NCI-H2171 treated with DMSO at 0.1 percent for 48 hours (cell line): ENCODE measurements around the gene CCDC187.

ENCODE experiments used
- DNase-seq: peaks from one replicate; lab custom pipeline; 2025; lab: John Stamatoyannopoulos, UW

Gene CCDC187

DNA sequence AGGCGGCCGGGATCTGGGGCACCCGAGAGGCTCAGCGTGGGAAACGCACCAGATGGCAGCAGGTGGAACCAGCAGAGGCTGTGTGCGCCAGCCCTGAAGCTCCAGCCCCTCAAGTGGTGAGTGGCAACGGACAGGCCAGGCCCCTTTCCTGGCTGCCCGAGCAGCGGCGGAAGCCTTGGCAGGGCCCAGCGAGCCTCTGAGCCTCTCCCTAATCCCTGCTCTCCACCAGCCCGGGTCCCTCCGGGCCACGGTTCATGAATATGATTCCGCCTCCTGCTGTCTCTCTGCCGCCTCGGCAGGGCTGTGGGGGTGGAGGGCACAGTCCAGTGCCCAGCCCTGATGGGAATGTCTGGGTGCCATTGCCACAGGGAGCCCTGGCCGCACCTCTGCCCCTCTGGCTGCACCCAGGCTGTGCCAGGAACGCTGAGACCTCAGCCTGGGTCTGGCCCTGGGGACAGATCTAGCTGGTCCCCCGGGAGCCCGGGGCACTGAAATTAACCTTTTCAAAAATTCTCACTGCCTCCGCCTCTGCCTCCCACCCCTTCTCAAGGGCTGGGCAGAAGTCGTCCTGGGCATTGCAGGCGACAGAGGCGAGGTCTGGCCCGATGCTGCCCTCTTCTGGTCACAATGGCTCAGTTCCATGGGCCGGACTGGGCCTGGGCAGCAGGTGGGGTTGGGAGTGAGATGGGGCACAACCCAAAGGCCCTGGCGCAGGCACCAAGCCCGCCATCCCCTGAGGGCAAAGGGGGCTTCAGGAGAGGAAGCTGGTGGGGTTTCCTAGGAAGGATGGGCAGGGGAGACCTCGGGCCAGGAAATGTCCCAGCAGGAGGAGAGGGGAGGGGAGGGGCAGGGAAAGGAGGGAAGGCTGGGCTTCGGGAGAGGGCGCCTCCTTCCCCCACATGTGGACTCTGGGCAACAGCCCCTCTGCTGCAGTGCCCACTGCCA, 20.3 kb downstream of the CCDC187 start:
- peak; percentile 85 for DNase-seq

DNA sequence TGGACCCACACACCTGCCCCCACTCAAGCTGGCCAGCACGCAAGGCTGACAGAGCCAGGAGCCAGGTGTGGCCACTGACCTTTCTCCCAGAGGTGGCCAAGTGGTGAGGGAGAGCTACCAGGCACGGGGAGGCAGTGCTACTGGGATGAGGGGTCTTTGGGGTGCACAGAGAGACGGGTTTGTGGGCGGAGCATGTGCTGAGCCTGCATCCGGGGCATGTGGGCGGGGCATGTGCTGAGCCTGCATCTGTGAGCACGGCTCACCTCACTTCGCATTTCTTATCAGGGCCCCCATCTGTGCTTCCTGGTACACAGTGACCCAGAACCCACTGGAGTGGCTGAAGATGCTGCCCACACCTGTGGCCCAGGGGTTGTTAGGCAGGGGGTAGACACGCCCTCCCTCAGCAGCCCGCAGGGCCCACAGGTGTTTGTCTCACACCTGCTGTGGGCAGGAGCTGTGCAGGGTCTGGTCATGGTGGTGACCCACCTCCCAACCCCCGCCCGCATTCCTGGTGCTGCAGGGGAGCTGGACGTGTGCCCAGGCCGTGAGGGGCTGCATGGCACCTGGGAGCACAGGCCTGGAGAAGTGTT, 21.5 kb downstream of the CCDC187 start:
- DNase-seq, result peak; percentile 31

DNA sequence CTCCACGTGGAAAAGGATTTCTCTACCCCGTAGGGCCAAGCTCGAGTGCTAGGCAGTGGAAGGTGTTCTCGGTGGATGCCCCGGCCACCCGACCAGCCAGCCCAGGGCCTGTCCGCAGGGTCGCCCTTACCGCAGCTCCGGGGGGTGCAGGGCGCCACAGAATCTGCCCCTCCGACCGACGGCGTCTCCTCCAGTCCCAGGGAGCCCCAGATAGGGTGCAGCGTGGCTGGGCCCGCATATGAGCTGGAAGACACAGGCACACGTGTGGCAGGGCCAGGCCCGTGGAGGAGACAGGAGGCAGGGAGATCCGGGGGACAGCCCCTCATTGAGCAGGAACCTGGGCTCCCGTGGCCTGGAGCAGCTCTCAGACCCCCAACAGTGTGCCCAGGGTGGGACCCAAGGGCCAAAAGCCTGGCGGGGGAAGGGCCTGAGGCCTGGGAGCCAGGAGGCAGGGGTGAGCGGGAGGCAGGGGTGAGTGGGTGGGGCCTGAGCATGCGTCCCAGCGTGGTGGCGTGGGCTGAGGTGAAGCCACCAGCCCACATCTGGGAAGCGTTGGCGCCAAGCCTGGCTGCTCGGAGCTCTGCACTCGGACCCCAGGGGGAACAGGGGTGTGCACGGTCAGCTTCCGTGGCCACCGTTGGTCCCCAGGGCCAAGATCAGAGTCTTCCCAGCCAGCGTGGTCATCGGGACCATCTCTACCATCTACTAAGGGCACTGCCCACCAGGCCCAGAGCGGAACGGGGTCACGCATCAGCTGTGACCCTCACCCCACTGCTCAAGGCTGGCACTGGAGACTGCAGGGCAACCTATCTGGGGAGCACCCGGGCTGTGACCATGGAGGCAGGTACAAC, 22.2 kb downstream of the CCDC187 start:
- DNase-seq, result no peak

DNA sequence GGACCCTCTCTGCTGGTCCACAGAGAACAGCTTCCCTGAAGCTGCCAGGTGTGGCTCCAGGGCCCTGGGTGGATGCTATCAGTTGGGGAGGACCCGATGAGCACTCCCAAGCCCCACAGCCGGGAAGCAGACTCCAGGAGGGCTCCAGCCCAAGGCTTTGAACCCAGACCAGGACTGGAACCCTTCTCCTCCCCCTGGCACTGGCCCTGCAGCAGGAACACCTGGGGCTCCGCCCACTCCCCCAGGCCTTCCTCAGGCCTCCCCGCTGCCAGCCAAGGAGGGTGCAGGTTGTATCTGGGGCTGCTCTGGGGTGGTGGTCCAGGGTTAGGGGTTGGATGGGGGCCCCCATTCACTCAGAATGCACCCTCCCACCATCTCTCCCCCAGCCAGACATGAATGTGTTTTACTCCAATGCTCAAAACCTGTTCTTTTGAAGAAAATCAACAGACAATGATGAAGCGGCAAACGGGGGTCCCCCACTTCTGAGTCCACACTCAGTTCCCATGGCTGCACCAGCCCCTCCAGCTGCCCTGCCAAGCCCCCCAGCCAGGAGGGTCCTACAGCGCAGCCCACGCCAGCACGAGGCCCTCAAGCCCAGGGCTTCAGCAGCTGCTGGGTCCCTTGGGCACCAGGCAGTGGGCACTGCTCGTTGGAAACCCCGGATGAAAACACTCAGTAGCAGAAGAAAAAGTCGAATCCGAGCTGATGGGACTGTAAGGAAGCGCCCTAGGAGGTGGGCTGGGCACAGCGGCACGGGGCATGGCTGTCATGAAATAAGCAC, 23.2 kb downstream of the CCDC187 start:
- DNase-seq, result no peak

DNA sequence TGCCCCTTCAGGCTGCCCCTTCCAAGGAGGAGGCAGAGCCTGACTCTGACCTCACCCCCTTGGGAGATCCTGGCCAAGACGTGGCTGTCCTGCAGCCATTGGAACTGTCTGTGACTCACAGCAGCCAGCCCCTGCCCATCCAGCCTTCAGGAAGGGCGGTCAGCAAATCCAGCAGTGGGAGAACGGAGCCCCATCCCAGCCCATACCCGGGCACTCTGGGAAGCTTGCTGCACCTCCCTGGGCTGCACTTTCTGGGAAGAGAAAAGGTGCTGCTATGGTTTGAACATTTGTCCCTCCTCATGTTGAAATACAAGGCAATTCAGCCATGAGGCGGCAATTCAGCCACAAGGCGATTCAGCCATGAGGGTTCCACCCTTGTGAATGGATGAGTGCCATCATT, 24.4 kb downstream of the CCDC187 start:
- no peak for DNase-seq

DNA sequence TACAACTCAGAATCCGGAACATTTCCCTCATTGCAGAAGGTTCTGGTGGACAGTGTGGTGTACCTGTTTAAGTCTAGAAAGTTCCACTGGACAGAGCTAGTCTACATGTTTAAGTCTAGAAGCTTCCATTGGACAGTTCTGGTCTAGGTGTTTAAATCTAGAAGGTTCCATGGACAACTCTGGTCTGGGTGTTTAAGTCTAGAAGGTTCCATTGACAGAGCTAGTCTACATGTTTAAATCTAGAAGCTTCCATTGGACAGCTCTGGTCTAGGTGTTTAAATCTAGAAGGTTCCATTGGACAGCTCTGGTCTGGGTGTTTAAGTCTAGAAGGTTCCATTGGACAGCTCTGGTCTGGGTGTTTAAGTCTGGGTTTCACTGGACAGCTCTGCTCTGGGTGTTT, 25.0 kb downstream of the CCDC187 start:
- no peak for DNase-seq

DNA sequence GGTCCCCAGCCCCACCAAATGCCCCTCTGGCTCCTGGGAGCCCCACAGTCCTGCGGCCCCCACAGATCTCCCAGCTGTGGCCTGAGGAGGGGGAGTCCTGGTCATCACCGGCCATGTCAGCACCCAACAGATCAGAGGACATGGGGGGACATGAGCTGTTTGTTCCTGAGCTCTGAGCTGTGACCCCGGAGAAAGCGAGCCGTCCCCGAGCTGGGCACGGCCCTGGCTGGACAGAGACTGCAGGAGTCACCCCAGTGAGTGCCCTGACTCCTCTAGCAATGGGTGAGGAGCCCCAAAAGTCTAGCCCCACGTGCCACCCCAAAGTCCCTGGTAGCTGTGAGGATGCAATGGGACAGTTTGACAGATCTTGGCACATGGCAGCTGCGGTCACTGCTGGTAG, 25.7 kb downstream of the CCDC187 start:
- DNase-seq, result no peak

DNA sequence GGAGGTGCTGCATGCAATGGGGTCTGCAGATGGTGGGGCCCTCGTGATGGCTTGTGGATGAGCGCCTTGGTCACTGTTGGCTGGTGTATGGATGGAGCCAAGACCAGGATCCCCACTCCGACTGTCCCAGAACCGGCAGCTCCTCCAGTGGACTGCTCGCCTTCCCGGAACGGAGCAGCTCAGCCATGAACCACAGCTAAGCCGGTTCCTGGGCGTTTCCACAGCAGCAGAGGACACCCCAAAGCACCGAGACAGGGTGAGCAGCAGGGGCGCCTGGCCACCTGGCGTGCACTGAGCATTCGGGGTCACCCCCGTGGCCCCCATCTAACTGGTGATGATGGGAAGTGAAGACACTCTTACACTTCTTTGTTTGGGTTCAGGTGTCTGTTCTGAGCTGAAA, 26.1 kb downstream of the CCDC187 start:
- no peak for DNase-seq

DNA sequence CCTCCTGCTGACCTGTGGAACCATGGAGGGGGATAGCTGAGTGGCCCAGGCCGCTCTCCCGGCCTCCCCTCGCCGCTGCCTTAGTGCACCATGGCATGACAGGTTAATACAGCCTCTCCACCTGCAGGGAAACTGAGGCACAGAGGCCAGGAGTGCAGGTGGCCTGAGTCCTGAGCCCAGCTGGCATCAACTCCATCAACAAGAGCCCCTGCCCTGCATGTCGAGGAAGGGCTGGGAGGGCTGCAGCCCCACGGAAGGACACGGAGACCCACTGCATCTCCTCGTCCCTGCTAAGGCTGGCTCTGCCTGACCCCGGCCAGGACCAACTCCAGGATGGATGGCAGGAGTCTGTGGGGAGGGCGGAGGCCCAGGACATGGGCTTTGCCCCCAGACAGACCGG, 27.2 kb downstream of the CCDC187 start:
- DNase-seq, result no peak

DNA sequence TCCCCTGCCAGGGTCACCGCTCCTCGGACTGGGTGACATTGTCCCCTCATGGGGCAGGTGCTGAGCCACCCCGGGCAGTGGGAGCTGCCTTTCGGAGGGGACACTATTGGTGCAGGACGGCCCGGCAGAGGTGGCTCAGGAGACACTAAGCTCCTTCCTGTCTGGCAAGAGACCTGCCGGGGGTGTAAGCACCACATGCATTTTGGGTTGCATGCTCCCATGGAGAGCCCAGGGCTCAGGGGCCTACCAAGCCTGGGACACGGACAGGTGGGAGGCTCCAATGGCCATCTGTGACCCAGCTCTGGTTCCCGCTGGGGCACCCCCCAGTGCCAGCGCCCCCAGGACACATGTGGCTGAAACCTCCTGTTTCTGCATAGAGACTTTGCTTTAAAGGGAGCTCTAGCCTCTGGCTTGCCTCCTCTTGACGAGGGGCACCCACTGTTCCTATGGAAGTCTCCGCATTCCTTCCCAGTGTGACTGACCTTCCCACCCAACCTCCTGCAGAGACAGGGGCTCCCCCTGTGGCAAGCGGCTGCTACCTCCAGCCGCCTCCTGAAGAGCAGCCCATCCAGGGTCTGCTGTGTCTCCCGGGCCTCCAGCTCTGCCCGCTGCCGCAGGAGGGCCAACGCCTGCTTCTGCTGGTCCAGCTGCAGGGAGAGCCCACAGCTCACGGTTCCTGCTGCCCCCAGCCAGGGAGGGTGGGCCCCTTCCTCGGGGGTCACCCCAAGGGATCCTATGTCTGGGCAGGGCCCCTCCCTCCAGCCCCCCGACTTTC, 28.1 kb downstream of the CCDC187 start:
- no peak for DNase-seq

DNA sequence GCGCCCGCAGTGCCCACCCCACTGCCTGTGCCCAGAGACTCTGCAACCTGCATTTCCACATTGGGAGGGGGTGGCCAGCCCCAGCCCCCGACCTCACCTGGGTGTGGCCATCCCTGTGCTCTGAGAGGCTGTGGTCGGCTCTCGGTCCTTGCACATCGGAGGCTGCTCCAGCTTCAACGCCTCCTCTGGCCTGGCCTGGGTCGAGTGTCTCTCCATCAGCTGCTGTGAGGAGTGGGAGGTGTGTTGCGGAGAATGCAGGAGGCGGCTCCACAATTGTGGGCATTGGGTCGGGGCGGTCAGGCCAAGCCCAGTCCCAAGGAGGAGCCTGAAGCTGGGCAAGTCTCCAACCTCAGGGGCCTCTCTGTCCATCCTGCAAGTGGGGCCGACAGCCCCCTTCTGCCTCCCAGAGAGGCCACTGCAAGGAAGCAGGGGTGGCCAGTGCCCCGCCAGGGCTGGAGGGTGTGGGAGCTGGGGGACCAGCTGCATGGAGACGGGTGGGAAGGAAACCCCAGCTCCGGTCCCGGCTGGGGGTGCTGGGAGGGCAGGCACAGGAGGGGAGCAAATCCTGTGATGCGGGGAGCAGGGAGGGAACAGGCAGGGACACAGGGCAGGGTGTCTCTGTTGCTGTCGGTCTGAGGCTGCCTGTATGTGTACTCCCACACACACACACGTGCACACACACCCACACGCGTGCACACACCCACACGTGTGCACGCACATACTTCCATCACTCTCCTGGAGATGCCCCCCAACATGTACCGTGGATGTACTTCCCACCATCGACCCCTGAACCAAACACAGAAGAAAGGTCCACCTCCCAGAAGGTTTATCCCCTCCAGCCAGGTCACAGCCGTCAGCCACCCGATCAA, 28.9 kb downstream of the CCDC187 start:
- no peak for DNase-seq

DNA sequence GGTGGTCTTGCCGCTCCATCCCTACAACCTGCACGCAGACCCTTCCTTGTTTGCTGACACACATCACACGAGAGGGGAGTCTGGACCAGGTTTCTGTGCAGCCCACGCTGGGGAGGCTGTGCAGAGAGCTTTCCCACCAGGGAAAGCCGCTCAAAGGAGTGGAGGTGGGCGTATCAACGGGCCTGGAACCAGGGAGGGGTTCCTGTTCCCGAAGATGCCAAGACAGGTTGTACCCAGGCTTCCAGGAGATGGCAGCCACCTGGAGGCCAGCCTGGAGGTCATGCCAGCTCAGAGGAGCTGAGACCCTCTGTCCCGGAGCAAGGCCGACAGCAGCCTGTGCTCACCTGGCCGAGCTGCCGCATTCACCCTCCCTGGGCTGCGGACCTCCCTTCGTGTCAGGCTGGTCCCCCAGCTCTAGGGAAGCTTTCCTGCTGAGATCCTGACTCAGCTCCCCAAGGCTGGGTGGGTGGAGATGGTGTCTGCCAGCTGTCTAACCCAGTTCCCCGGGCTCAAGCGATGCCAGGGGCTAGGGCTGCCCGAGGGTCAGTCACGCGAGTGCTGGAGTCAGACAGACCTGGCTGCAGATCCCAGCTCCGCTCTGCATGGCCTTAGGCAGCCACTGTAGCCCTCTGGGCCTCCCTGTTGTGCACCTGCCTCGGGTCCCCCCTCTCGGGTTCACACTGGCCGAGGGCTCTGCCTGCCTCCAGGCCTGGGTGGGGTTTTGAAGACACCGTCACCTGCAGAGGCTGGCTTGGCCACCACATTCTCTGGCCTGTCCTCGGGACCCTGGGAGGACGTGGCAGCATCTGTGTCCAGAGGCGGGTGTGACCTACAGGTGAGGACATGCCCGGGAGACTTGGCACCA, 29.7 kb downstream of the CCDC187 start:
- DNase-seq, result no peak

DNA sequence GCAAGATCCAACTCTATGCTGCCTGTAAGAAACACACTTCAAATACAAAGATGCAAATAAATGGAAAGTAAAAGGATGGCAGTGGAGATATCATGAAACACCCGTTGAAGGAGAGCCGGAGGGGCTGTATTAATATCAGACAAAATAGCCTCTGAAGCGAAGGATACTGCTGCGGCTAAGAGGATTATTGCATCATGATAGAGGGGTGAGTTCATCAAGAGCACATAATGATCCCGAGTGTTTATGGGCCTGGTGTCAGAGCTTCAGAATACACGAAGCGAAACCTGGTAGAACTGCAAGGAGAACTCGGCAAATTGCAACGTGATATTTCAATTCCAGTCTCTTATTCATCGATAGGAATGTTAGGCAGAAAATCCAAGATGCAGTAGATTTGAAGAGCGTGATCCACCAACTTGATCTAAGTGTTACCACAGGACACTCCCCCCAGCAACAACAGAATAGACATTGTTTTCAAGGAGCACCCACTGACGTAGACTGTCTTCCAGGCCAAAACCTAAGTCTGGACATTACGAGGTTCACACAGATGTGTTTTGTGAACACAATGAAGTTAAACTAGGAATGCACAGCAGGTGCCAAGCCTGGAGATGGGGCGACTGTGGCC, 30.5 kb downstream of the CCDC187 start:
- no peak for DNase-seq

DNA sequence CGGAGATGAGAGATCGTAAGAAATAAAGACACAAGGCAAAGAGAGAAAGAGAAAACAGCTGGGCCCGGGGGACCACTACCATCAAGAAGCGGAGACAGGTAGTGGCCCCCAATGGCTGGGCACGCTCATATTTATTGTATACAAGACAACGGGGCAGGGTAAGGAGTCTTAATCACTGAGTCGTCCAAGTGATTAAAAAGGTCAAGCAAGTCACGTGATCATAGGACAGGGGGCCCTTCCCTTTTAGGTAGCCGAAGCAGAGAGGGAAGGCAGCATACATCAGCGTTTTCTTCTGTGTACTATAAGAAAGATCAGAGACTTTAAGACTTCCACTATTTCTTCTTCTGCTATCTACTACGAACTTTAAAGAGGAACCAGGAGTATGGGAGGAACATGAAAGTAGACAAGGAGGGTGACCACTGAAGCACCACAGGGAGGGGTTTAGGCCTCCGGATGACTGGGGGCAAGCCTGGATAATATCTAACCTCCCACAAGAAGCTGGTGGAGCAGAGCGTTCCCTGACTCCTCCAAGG, 33.7 kb downstream of the CCDC187 start:
- no peak for DNase-seq

DNA sequence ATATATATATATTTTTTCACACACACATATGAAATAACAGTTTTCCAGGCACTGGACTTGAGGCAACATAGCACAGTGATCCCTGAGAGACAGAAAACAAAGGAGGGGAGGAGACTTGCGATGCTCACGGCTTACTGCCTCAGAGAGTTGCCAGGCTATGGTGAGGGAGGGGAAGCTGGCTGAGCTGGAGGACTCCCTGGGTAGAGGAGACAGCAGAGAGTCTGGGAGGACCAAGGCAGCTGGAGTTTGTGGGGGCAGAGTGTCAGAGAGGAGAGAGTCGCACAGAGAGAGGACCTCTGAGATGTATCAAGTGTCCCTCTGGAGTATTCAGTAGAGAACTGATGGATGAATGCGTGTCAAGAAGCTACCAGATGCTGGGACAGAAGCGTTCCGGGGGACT, 35.2 kb downstream of the CCDC187 start:
- peak; percentile 92 for DNase-seq

DNA sequence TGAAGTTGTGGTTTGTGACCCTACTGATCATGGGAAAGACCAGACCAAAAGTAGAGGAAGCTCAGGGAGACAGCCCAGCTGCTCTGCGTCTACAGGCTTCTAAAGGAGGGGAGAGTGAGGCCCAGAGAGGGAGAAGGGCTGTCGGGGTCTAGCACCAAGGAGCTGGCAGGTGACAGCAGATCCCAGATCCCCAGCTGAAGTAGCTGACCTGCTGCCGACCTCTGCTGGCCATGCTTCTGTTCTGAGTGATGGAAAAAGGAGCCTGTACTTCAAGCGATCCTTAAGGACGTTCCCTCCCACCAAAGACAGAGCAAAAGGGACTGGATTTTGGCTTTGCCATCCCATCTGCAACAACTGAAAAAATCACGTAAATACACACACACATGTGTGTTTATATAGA, 35.6 kb downstream of the CCDC187 start:
- peak; percentile 59 for DNase-seq

DNA sequence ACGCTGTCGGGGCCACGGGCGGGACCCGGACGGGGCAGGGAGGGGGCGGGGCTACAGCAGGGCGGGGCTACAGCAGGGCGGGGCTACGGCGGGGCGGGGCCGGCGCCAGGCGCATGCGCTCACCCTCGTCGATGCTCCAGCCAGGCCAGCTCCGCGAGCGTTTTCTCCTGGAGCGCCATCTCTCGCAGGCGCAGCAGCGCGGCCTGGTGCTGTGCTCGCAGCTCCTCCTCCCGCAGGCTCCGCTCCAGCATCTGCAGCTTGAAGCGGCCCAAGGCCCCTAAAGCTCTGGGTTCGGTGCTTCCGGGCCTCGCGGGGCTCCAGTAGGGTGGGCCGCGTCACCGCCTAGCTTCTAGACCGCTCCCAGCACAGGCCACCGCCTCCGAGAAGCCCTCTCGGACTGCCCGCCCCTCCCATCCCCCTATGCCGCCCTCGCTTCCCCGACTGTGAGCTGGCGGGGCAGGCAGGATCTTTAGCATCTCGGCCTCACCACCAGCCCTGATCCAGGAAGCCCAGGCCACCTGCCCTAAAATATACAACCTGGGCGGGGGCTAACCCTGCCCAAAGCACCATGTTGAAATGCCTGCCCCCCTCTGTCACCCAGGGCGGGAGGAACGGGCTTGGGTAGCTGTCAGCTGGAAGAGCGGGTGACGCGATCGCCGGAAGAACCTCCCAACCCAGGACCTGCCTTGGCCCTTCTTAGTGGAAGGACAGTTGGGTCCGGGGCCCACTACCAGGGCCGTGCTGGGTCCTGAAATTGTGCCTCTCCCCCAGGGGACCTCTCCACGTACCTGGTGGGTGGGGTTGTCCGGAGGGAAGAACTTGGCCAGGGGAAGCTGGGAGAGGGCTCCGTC, 36.4 kb downstream of the CCDC187 start:
- no peak for DNase-seq
